ENCODE measurements around the gene USP10.
"Not testable (repeated sequence)": the region's sequence is repeated elsewhere in the genome, so short reads cannot be mapped to it uniquely, and the experiment has no call there.

Gene USP10

DNA sequence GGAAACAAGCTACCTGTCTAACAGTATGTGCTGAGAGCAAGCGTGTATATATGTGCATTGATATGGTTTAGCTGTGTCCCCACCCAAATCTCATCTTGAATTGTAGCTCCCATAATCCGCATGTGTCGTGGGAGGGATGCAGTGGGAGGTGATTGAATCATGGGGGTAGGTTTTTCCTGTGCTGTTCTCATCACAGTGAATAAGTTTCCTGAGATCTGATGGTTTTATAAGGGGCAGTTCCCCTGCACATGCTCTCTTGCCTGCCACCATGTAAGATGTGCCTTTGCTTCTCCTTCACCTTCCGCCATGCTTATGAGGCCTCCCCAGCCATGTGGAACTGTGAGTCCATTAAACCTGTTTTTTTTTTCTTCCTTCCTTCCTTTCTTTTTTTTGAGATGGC is 11.6 kb upstream of the USP10 start:
- not testable (repeated sequence) for H3K9ac ChIP-seq (ENCODE audit: low read depth, low read length); H3K9me3 ChIP-seq (ENCODE audit: control insufficient read depth, insufficient read depth, low read length); H3K27me3 ChIP-seq (ENCODE audit: control insufficient read depth, insufficient read depth, low read length); H3K4me3 ChIP-seq (ENCODE audit: low read depth, low read length); H3K36me3 ChIP-seq (ENCODE audit: control insufficient read depth, insufficient read depth, low read length)
- peaks cover 11% of the 10 kb centered on the region for H3K4me1 ChIP-seq (ENCODE audit: control insufficient read depth, insufficient read depth, low read length)

DNA sequence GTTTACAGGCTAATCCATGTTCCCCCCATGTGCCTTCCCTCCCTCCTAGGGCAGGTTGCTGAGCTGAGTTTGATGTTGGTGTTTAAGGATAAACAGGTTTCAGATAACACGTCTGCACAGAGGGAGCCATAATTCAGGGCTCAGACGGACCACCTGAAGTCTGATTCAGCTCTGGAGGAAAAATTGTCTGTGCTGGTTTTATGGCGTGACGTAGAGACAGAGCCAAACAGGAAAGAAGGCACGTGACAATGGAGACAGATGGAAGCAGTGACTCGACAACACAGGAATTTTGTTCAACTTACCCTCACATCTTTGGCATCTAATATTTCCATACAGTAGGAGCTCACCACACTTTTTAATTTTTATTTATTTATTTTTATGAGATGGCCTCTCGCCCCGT is 10.7 kb upstream of the USP10 start:
- Histone ChIP-seq H3K4me1 (ENCODE audit: control insufficient read depth, insufficient read depth, low read length) (peaks cover 7% of the 10 kb centered on the region), H3K9me3 (ENCODE audit: control insufficient read depth, insufficient read depth, low read length) (no peaks in the 10 kb centered on the region), H3K27me3 (ENCODE audit: control insufficient read depth, insufficient read depth, low read length) (no peaks in the 10 kb centered on the region), H3K4me3 (ENCODE audit: low read depth, low read length) (no peak overlapping the region), H3K9ac (ENCODE audit: low read depth, low read length) (no peak overlapping the region), H3K36me3 (ENCODE audit: control insufficient read depth, insufficient read depth, low read length) (no peaks in the 10 kb centered on the region)

DNA sequence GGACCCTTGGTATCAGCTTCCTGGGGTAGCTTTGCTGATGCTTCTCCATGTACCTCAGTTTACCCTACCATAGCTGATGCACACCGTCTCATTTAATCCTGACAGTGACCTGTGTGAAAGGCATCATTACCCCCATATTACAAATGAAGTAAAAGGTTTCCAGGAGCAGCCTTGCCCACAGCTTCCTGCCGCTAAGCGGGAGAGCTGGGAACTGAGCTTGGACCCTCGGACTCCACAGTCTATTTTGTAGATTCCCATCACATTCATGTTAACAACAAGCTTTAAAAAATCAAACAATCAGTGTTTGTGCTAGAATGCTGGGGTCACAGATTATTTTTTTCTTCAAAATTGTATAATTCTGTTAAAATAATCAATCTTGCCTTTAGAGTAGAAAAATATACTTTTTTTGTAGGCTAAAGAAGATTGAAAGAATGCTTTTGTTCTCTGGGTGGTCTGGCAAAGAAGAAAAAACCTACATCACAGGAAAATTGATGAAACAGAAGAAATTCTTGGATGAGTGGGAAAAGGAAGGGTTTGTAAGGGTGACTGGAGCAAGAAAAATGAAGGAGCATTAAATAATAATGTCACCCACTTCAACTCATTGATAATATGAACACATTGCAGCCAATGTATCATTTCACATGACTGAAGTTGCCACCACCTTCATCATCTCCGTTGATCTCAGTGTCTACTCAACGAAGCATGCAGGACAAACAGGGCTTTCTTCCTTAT is 9.5 kb upstream of the USP10 start:
- Histone ChIP-seq H3K4me3 (ENCODE audit: low read depth, low read length) (no peak overlapping the region), H3K27me3 (ENCODE audit: control insufficient read depth, insufficient read depth, low read length) (no peaks in the 10 kb centered on the region), H3K9ac (ENCODE audit: low read depth, low read length) (no peak overlapping the region), H3K36me3 (ENCODE audit: control insufficient read depth, insufficient read depth, low read length) (no peaks in the 10 kb centered on the region), H3K9me3 (ENCODE audit: control insufficient read depth, insufficient read depth, low read length) (no peaks in the 10 kb centered on the region), H3K4me1 (ENCODE audit: control insufficient read depth, insufficient read depth, low read length) (no peaks in the 10 kb centered on the region)

DNA sequence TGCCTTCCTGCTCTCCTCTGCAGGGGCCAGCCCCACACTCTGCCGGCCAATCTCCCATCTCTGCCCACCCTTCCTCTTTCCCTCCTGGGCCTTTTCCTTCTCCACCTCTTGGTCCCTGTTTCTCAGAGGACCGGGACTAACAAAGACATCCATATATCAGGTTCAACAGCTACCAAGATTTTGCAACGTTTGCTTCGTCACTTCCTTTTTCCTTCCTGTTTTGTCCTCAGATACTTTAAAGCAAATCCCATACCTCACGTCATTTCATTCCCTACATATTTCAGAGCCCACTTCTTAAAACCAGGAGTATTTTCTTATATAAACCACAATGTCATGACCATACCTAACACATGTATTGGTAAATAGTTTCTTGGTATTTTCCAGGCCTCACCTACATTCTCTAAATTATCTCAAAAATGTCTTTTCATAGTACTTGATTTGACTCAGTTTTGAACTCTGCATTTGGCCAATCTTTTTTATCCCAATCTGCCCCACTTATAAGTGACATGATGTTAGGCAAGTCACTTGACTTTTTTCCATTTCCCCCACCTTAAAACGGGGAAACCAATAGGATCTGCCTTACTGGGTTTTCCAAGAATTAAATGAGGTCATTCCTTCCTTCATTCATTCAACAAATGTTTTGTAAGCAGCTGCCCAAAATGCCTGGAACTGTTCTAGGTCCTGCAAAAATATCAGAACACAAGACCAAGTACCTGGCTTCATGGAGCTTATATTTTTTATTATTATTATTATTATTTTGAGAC is 7.2 kb upstream of the USP10 start:
- H3K9ac ChIP-seq (ENCODE audit: low read depth, low read length): no peak overlapping the region
- no peaks in the 10 kb centered on the region for H3K36me3 ChIP-seq (ENCODE audit: control insufficient read depth, insufficient read depth, low read length)
- H3K27me3 ChIP-seq (ENCODE audit: control insufficient read depth, insufficient read depth, low read length): no peaks in the 10 kb centered on the region
- H3K4me3 ChIP-seq (ENCODE audit: low read depth, low read length): no peak overlapping the region
- no peaks in the 10 kb centered on the region for H3K9me3 ChIP-seq (ENCODE audit: control insufficient read depth, insufficient read depth, low read length)
- no peaks in the 10 kb centered on the region for H3K4me1 ChIP-seq (ENCODE audit: control insufficient read depth, insufficient read depth, low read length)

DNA sequence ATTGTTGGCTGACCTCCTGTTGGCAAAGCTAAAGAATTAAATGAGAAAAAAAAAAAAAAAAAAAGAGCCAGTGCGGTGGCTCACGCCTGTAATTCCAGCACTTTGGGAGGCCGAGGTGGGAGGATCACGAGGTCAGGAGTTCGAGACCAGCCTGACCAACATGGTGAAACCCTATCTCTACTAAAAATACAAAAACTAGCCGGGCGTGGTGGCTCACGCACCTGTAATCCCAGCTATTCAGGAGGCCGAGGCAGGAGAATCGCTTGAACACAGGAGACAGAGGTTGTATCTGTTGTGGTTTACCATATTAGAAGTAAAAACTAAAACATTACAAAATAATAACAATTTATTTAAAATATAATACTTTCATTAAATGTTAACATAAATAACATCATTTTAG is 5.9 kb upstream of the USP10 start:
- H3K4me1 ChIP-seq (ENCODE audit: control insufficient read depth, insufficient read depth, low read length); H3K36me3 ChIP-seq (ENCODE audit: control insufficient read depth, insufficient read depth, low read length); H3K9me3 ChIP-seq (ENCODE audit: control insufficient read depth, insufficient read depth, low read length); H3K9ac ChIP-seq (ENCODE audit: low read depth, low read length); H3K27me3 ChIP-seq (ENCODE audit: control insufficient read depth, insufficient read depth, low read length); H3K4me3 ChIP-seq (ENCODE audit: low read depth, low read length): not testable (repeated sequence)

DNA sequence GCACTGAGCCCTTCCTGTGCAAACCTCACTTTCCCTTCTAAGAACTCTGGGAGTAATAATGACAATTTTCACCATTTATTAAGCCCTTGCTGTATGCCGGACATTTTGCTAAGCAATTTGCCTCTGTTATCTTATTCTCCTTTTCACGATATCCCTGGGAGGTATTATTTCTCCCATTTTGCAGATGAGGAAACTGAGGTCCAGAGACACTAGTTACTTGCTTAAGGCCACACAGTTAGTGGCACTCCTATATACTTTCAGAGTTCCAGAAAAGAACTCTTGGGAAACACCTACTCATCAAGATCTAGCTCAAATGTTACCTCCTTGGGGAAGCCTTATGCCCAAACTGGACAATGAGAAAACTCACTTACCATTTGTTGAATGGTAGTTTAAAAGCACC is 4.8 kb upstream of the USP10 start:
- Histone ChIP-seq H3K27me3 (ENCODE audit: control insufficient read depth, insufficient read depth, low read length) (no peaks in the 10 kb centered on the region), H3K4me3 (ENCODE audit: low read depth, low read length) (no peak overlapping the region), H3K9me3 (ENCODE audit: control insufficient read depth, insufficient read depth, low read length) (no peaks in the 10 kb centered on the region), H3K4me1 (ENCODE audit: control insufficient read depth, insufficient read depth, low read length) (peaks cover 2% of the 10 kb centered on the region), H3K36me3 (ENCODE audit: control insufficient read depth, insufficient read depth, low read length) (no peaks in the 10 kb centered on the region), H3K9ac (ENCODE audit: low read depth, low read length) (no peak overlapping the region)

DNA sequence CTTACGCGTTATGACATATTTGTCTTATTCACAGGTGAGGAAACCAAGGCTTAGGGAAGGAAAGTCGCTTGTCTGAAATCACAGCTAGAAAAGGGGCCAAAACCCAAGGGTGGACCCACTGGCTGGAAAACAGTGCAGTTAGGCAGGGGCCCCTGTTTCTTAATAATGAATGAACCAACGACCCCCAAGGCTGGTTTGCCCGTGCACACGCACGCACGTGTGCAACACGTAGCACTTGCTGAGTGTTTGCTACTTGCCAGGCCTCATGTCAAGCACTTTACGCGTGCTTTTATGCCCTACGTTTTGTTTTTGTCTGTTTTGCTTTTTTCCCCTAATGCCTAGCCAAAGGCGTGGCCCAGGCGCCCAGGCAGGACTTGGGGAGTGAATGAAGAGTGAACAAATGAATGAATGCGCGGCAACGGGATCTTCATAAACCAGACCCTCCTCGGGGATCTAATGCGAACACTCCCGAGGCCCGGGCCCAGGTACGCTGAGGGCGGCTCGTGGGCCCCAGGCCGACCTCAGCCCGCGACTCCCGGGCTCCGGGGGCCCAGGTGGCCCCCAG is 571 bp upstream of the USP10 start:
- no peaks in the 10 kb centered on the region for H3K9me3 ChIP-seq (ENCODE audit: control insufficient read depth, insufficient read depth, low read length)
- H3K4me1 ChIP-seq (ENCODE audit: control insufficient read depth, insufficient read depth, low read length): peaks cover 5% of the 10 kb centered on the region
- peak overlapping the region; percentile 90 for H3K9ac ChIP-seq (ENCODE audit: low read depth, low read length)
- H3K4me3 ChIP-seq (ENCODE audit: low read depth, low read length): peak overlapping the region; percentile 83
- no peaks in the 10 kb centered on the region for H3K27me3 ChIP-seq (ENCODE audit: control insufficient read depth, insufficient read depth, low read length)
- no peaks in the 10 kb centered on the region for H3K36me3 ChIP-seq (ENCODE audit: control insufficient read depth, insufficient read depth, low read length)

DNA sequence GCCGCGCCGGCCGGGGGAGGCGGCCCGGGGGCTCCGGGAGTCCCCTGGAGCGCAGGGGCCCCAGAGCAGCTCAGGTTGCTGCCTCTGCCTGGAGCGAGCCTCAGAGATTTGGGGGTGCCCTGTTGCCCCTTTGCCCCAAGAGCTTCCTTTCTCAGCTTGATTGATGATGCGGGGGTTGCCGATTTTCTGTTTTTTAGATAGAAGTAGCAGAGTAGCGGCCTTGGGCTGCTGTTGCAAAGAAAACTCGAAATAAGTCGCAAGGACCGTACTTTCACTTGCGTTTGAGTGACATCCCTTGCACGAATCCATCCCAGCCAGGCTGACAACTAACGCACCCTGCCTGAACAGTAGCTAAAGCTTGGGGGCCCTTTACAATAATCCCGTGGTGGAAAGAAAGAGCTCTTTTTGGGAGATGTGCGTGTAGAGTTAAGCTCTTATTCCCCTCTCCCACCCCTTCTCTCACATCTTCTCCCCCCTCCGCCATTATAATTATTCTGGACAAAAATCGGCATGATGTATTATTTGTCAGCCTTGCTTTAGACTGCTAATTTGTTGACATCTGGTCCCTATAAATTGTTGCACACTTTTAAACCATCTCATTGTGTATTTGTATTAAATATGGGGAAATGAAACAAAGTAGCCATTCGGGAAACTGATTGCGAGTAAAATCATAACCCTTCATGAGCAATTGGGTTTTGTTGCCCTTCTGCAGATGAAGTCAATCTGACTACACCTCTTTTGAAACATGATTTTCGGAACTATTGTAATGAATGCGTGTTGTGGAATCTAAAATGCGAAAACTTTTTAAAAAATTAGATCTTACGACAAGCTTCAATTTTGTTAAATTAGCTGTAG is 873 bp downstream of the USP10 start:
- Histone ChIP-seq H3K9me3 (ENCODE audit: control insufficient read depth, insufficient read depth, low read length) (no peaks in the 10 kb centered on the region), H3K9ac (ENCODE audit: low read depth, low read length) (peak overlapping the region; percentile 80), H3K4me3 (ENCODE audit: low read depth, low read length) (peak overlapping the region; percentile 92), H3K4me1 (ENCODE audit: control insufficient read depth, insufficient read depth, low read length) (peaks cover 5% of the 10 kb centered on the region), H3K27me3 (ENCODE audit: control insufficient read depth, insufficient read depth, low read length) (no peaks in the 10 kb centered on the region), H3K36me3 (ENCODE audit: control insufficient read depth, insufficient read depth, low read length) (no peaks in the 10 kb centered on the region)

DNA sequence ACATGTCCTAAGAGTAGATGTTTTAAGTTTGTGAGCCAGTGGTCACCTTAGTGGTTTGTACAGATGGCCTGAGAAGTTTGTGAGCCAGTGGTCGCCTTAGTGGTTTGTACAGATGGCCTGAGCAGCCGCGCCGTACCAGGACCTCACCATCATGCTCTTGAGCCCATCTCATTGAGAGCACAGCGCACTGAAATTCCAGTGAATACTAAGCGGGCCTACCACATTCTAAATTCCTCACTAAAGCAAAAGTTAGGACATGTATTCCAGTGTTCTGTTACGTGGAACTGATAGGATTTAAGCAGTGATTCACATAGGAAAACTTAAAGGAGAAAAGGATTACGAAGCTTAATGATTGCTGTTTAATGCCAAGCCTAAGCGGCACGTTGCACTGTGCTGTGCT is 3.9 kb downstream of the USP10 start:
- Histone ChIP-seq H3K4me3 (ENCODE audit: low read depth, low read length) (no peak overlapping the region), H3K9me3 (ENCODE audit: control insufficient read depth, insufficient read depth, low read length) (no peaks in the 10 kb centered on the region), H3K36me3 (ENCODE audit: control insufficient read depth, insufficient read depth, low read length) (no peaks in the 10 kb centered on the region), H3K27me3 (ENCODE audit: control insufficient read depth, insufficient read depth, low read length) (no peaks in the 10 kb centered on the region), H3K4me1 (ENCODE audit: control insufficient read depth, insufficient read depth, low read length) (peaks cover 5% of the 10 kb centered on the region), H3K9ac (ENCODE audit: low read depth, low read length) (no peak overlapping the region)

DNA sequence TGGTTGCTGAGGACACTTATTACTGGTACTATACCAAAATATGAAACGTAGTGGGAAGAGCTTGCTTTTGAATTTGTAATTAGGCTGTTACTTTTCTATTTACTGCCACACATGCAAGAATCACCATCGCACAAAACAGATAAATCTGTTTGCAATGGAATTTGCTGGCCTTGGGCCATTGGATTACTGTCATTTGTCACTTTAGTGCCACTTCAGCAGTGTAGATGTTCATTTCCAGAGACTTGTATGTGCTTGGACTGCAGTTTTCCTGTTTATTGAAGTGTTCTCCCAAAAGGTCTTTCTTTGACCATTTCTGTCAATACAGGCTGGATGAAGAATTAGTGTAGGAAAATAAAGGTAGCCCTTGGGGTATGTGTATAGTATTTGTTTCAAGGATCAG is 4.5 kb downstream of the USP10 start:
- H3K4me3 ChIP-seq (ENCODE audit: low read depth, low read length): no peak overlapping the region
- H3K9me3 ChIP-seq (ENCODE audit: control insufficient read depth, insufficient read depth, low read length): no peaks in the 10 kb centered on the region
- H3K27me3 ChIP-seq (ENCODE audit: control insufficient read depth, insufficient read depth, low read length): no peaks in the 10 kb centered on the region

DNA sequence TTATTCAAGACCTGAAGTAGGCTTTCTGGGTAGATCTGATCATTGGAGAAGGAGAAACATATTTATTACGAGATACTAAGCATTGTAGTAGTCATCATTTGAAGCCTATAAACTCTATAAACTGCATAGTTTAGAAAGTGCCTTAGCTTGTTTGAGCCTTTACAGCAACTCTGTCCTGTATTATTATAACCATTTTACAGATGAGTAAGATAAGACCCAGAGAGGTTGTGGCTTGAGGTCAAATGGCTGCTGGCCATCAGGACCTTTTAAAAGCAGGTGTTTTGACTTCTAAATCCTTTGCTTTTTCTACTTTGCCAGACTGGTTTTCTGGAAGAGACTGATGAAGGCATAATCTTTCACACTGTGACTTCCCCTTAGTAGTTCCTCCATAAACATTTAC is 7.1 kb downstream of the USP10 start:
- Histone ChIP-seq H3K4me1 (ENCODE audit: control insufficient read depth, insufficient read depth, low read length) (peaks cover 3% of the 10 kb centered on the region), H3K36me3 (ENCODE audit: control insufficient read depth, insufficient read depth, low read length) (no peaks in the 10 kb centered on the region), H3K27me3 (ENCODE audit: control insufficient read depth, insufficient read depth, low read length) (no peaks in the 10 kb centered on the region)

More for the DNA sequence above, 4.5 kb downstream of the USP10 start:
- Histone ChIP-seq H3K4me1 (ENCODE audit: control insufficient read depth, insufficient read depth, low read length) (peaks cover 6% of the 10 kb centered on the region), H3K9ac (ENCODE audit: low read depth, low read length) (no peak overlapping the region), H3K36me3 (ENCODE audit: control insufficient read depth, insufficient read depth, low read length) (no peaks in the 10 kb centered on the region)

More for the DNA sequence above, 7.1 kb downstream of the USP10 start:
- no peak overlapping the region for H3K9ac ChIP-seq (ENCODE audit: low read depth, low read length)
- no peak overlapping the region for H3K4me3 ChIP-seq (ENCODE audit: low read depth, low read length)
- H3K9me3 ChIP-seq (ENCODE audit: control insufficient read depth, insufficient read depth, low read length): no peaks in the 10 kb centered on the region
